ENCODE measurements around the gene PCDHA6. TPM values are rescaled to one million over a fixed set of nuclear protein-coding genes. Genes with fewer than 3 reads are reported as not detected.
"Not testable (repeated sequence)": the region's sequence is repeated elsewhere in the genome, so short reads cannot be mapped to it uniquely, and the experiment has no call there.

Gene PCDHA6
- total RNA-seq, 1 donor, result 1.1 TPM

- Histone ChIP-seq H3K4me1 (ENCODE audit: insufficient read depth, low read length) (no peaks in the 10 kb centered on the region), H3K9me3 (ENCODE audit: low read depth, low read length) (no peaks in the 10 kb centered on the region), H3K27me3 (ENCODE audit: insufficient read depth, low read length) (no peaks in the 10 kb centered on the region), H3K4me3 (ENCODE audit: insufficient read depth, low read length) (no peak overlapping the region), H2AFZ (ENCODE audit: low read length) (no peak overlapping the region), H3K36me3 (ENCODE audit: insufficient read depth, low read length) (no peaks in the 10 kb centered on the region), H3K27ac (ENCODE audit: low read depth, low read length) (no peak overlapping the region), H3K4me2 (ENCODE audit: insufficient read depth, low read length) (no peak overlapping the region), H3K79me2 (ENCODE audit: insufficient read depth, low read length) (no peaks in the 10 kb centered on the region), H4K20me1 (ENCODE audit: insufficient read depth, low read length) (no peaks in the 10 kb centered on the region)
- DNase-seq (ENCODE audit: insufficient read length, low spot score, missing footprints), result no peak
- TF ChIP-seq CTCF (IDR thresholded peaks at IDR 0.05; ENCODE audit: extremely low read depth, low read depth, low read length), result no peak
Observed at GRCh38 chr5:140802781-140803271, 24.9 kb upstream of the PCDHA6 start.

- H3K27me3 ChIP-seq (ENCODE audit: insufficient read depth, low read length), result no peaks in the 10 kb centered on the region
- no peaks in the 10 kb centered on the region for H3K79me2 ChIP-seq (ENCODE audit: insufficient read depth, low read length)
- TF ChIP-seq CTCF (IDR thresholded peaks at IDR 0.05; ENCODE audit: extremely low read depth, low read depth, low read length), result peak; percentile 40
- no peaks in the 10 kb centered on the region for H3K4me1 ChIP-seq (ENCODE audit: insufficient read depth, low read length)
- H4K20me1 ChIP-seq (ENCODE audit: insufficient read depth, low read length), result no peaks in the 10 kb centered on the region
- H3K27ac ChIP-seq (ENCODE audit: low read depth, low read length), result no peak within 1 kb of the TSS
- H2AFZ ChIP-seq (ENCODE audit: low read length), result peak within 1 kb of the TSS; percentile 65
- peak within 1 kb of the TSS; percentile 61 for H3K4me2 ChIP-seq (ENCODE audit: insufficient read depth, low read length)
- no peaks in the 10 kb centered on the region for H3K36me3 ChIP-seq (ENCODE audit: insufficient read depth, low read length)
- no peak for DNase-seq (ENCODE audit: insufficient read length, low spot score, missing footprints)
- H3K4me3 ChIP-seq (ENCODE audit: insufficient read depth, low read length), result peak within 1 kb of the TSS; percentile 50
- H3K9me3 ChIP-seq (ENCODE audit: low read depth, low read length), result no peaks in the 10 kb centered on the region
Observed at GRCh38 chr5:140806834-140807775, 20.7 kb upstream of the PCDHA6 start, which contains the start of gene PCDHA4. Gene PCDHA4, plus strand, starts transcription at chr5:140807068.

GRCh38 chr5:140808241-140808888, 19.4 kb upstream of the PCDHA6 start:
- H3K36me3 ChIP-seq (ENCODE audit: insufficient read depth, low read length); H3K4me3 ChIP-seq (ENCODE audit: insufficient read depth, low read length): not testable (repeated sequence)

GRCh38 chr5:140808889-140809291, 18.9 kb upstream of the PCDHA6 start:
- Histone ChIP-seq H3K9me3 (ENCODE audit: low read depth, low read length) (no peaks in the 10 kb centered on the region), H3K4me3 (ENCODE audit: insufficient read depth, low read length) (no peak overlapping the region), H3K27ac (ENCODE audit: low read depth, low read length) (no peak overlapping the region), H3K79me2 (ENCODE audit: insufficient read depth, low read length) (no peaks in the 10 kb centered on the region), H2AFZ (ENCODE audit: low read length) (no peak overlapping the region), H3K27me3 (ENCODE audit: insufficient read depth, low read length) (no peaks in the 10 kb centered on the region), H4K20me1 (ENCODE audit: insufficient read depth, low read length) (no peaks in the 10 kb centered on the region), H3K4me2 (ENCODE audit: insufficient read depth, low read length) (no peak overlapping the region), H3K4me1 (ENCODE audit: insufficient read depth, low read length) (no peaks in the 10 kb centered on the region), H3K36me3 (ENCODE audit: insufficient read depth, low read length) (no peaks in the 10 kb centered on the region)
- no peak for TF ChIP-seq CTCF (IDR thresholded peaks at IDR 0.05; ENCODE audit: extremely low read depth, low read depth, low read length)
- DNase-seq (ENCODE audit: insufficient read length, low spot score, missing footprints), result no peak

More at GRCh38 chr5:140808241-140808888, 19.4 kb upstream of the PCDHA6 start:
- H2AFZ ChIP-seq (ENCODE audit: low read length); H4K20me1 ChIP-seq (ENCODE audit: insufficient read depth, low read length); DNase-seq (ENCODE audit: insufficient read length, low spot score, missing footprints); H3K4me2 ChIP-seq (ENCODE audit: insufficient read depth, low read length); H3K27ac ChIP-seq (ENCODE audit: low read depth, low read length); H3K79me2 ChIP-seq (ENCODE audit: insufficient read depth, low read length); H3K27me3 ChIP-seq (ENCODE audit: insufficient read depth, low read length); H3K4me1 ChIP-seq (ENCODE audit: insufficient read depth, low read length); H3K9me3 ChIP-seq (ENCODE audit: low read depth, low read length): not testable (repeated sequence)
